ENCODE data around the gene TRAPPC12.

TRAPPC12 gene

DNA sequence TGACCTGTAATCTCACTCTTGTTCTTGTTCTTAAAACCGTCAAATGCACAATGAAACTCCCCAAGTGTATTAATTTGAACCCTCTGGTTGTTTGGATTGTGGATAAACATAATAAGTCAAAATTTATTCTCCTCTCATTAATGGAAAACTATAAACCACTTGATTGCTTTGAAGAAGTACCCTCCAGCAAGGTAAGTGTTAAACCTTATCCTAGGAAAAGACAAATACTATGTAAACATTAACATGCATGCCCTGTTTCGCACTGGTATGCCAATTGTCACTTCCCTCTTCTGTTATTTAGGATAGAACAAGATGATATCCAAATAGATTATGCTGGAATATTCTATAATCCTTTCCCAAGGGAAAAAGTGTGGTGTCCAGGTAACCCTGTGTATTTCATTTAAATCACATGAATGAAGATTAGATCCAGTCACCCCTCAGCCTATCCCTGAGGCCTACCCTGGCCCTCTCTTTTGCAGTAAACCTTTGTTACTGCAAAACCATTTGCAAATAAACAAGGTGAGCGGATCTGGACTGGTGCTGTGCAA is 138.5 kb downstream of the TRAPPC12 start:
- DNase-seq: no peak

DNA sequence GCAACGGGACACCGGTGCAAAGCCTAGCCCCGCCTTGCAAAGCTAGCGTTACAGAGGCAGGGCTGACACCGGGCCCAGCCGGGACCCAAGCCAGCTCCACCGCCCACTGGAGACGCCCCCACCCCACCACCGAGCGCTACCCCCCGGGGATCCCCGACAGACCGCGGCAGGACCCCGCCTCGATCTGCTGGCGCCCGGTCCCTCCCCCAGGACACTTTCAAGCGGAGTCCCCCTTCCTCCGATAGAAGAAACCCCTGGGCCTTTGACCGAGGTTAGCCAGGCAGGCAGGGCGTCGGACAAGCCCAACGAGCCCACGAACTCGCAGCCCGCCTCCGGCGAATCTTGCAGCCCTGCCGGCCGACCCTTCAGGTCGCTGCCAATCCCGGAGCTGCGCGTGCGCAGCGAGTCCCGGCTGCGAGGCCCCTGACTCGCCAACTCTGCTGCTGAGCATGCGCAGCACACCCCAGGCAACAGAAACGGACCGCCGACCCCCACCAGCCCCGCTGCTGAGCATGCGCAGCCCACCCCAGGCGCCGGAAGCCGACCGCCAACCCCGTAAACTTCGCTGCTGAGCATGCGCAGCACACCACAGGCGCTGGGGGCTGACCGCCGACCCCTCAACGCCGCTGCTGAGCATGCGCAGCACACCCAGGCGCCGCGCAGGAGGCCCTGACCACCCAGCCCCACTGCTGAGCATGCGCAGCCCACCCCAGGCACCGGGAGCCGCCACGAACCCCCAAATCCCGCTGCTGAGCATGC is 139.2 kb downstream of the TRAPPC12 start:
- peak; percentile 98 for DNase-seq

DNA sequence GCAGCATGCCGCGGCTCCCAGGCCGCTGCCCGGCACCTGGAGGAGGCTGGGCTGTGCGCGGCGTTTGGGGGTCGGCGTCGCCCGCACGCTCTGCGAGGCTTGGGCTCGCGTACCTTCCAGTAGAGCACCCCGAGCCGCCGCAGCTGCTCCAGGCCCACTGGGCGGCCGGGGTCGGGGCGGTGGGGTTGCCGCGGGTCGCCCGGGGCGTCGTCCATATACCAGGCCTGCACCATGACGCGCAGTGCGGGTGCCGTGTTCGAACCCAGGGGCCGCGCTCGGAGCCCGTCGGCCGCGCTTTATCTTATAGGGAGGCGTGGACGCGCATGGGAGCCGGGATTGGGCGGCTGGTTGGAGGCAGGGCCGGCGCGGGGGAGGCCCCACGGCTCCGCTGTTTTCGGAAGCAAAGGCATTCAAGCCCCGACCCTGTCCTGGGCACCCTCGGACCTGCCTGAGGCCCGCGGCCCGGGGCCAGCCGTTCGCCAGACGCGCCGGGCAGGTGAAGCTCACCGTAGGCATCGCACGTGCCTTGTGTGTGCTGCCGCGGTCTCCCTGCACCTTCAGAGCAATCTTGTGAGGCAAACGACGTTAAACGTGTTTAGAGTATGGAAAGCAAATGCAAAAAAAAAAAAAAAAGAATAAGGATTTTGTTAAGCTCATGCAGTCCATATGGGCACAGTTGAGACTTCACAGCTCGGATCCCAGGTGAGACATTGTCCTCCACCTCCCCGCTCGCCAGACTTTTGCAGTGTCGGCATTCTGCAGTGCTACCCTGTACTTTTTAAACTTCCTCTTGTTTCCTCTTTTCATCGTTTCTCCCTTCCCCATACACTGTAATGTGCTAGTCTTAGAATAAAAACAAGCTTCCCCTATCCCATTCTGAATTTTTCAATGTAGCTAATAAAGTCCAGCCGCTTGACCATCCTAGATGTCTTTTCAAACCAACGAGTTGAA is 140.0 kb downstream of the TRAPPC12 start, which contains the start of gene ADI1:
ADI1 (minus strand) TSS at position 277 of the 951 bp plus-strand sequence; CDS start at position 233, 44 bp downstream.
- DNase-seq: peak; percentile 92

DNA sequence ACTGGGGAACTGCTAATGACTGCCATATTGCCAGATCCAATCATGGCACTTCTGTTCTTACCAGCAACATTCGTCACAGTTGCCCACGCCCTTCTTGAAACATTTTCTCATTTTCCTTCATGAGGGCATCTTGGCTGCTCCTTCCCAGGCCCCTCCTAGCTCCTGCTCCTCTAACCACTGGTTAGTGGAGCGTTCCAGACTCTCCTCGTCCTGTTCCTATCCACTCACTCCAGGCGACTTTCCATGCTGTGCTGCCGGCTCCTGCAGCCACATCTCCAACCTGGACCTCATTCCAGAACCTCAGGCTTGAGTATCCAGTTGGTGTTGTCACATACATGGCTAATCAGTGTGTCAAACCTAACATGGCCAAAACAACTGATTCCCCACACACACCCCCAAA is 141.1 kb downstream of the TRAPPC12 start:
- DNase-seq: no peak

DNA sequence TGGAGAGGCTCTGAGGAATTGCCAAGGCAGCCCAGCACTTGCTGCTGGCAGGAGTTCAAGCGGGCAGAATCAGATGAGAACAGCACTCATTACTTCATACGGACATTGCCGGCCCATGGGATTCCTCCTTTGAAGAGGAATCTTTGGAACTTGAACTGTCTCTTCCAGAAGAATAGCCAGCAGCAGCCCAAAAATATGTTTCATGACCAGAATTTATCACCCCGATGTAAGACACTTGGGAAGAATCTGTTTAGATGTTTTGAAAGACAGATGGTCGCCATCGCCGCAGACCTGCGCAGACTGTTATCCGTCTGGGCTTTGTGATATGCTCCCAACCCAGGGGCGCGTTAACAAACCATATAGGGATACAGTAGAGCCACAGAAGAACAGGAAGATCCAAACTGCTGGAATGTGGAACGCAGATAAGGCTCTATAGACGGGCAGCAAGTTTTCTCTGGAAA is 143.5 kb downstream of the TRAPPC12 start:
- DNase-seq: no peak

DNA sequence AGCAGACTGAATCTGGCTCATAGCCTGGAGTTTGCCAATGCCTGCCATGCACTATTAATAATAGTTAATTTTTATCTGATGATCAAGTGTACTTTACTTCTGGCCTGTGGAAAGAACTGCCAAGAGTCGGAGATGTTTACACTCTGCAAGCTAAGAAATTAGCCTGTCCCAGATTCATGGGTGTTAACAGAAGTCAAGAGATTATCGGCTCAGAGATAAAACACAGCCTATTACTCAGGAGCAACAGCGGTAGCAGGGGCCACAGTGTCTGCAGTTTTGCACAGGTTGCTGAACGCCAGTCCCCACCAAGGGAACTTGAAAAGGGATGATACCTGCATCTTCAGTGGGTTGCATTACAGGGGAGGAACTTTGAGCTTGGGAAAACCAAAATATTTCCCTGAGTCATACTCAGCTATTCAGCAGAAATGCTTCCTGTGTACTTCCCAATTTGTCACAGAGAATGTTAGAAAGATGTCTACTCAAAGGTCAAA is 144.1 kb downstream of the TRAPPC12 start:
- no peak for DNase-seq

DNA sequence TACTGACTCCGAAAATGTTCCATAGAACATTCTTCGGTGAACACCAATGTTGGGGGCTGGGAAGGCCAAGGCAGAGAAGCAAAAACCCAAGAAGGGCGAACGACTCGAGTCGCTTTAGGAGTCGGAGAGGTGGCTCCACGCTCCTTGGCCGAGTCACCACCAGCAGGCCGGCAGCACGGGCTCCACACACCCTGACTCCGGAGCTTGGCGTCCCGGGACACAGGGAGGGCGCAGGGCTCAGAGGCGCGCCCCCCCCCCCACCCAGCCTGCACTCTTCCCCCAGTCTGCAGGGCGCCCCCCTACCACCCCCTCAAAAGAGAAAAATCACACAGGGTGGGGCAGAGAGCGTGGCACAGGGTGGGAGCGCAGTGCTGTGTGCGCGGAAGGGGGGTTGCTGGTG is 147.4 kb downstream of the TRAPPC12 start:
- no peak for DNase-seq

DNA sequence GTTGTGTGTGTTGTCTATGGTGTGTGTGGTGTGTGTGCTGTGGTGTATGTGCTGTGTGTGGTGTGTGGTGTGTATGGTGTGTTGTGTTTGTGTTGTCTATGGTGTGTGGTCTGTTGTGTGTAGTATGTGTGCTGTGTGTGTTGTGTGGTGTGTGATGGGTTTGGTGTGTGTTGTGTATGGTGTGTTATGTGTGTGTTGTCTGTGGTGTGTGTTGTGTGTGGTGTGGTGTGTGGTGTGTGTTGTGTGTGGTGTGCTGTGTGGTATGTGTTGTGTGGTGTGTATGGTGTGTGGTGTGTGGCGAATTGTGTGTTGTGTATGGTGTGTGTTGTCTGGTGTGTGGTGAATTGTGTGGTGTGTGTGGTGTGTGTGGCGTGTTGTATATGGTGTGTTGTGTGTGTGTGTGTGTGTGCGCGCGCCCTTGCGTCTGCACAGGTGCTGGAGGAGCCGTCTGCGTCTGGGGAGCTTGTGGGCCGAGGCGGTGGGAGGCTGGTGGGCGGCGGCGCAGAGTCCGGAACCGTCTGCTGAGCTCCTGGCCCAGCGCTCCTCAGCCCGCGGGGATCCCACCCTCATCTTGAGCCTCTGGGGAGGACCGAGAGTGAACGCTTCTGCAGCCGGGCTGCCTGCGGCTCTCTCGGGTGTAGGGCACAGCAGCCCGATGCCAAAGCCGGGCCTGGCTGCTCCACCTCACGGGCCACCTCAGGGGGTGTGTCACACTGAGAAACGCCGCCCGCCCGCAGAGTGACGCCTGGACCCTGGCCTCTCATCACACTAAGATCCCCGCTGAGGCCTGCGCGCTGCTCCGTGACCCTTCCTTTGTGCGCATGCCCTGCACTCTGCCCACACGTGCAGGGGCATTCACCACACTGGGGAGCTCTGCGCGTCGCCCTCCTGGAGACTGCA is 148.6 kb downstream of the TRAPPC12 start:
- no peak for DNase-seq

Measured in NCI-H2227 treated with DMSO at 0.1 percent for 48 hours (cell line).